ENCODE results near the gene MLANA. TPM values are rescaled to one million over a fixed set of nuclear protein-coding genes. Genes with fewer than 3 reads are reported as not detected.

The MLANA gene
- total RNA-seq, 4 donors from 2014 or later, result not detected

DNA sequence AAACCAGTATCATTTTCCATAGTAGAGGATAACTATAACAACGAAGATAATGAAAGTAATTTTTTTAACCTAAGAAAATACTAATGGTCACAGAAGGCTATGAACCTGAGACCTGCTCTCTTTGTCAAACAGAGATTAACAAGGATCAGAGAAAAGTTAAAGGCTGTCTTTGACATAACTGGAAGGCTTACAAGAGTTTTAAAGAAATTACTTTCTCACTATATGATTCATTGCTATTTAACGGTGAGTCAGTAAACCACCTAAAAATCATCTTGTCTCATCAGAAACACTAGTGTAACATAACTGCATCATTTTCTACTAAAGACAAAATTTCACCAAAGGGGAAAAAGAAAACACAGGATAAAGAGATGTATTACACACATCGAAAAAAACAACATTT is 19.3 kb downstream of the MLANA start:
- WGBS, 2 donors (ENCODE audit: low coverage in 1 of 2), result 72 to 91% methylated on average over 3 of the region's 3 CpGs
- Histone ChIP-seq H3K27ac (no peak overlapping the region), H3K36me3 (peaks cover 0 to 50% of the 10 kb centered on the region in 2 donors), H3K4me1 (no peaks in the 10 kb centered on the region), H3K4me3 (no peak overlapping the region), H3K9me3 (no peaks in the 10 kb centered on the region), H3K27me3 (no peaks in the 10 kb centered on the region)
- ATAC-seq, result no peak
- TF ChIP-seq EP300 (IDR thresholded peaks at IDR 0.05) (no peak), POLR2A (IDR thresholded peaks at IDR 0.05) (no peak), CTCF (IDR thresholded peaks at IDR 0.05) (no peak), POLR2AphosphoS5 (IDR thresholded peaks at IDR 0.05) (no peak)

- H3K4me1 ChIP-seq, result no peaks in the 10 kb centered on the region
- H3K27ac ChIP-seq, result no peak overlapping the region
- H3K27me3 ChIP-seq, result no peaks in the 10 kb centered on the region
- WGBS, 2 donors (ENCODE audit: low coverage in 1 of 2), result 100% methylated on average over 1 of the region's 1 CpG; no CpG with 5 or more reads in 1 of the 2 donors
- H3K36me3 ChIP-seq, result peaks cover 0 to 45% of the 10 kb centered on the region in 2 donors
- no peak overlapping the region for H3K4me3 ChIP-seq
- no peak for TF ChIP-seq EP300 (IDR thresholded peaks at IDR 0.05)
- TF ChIP-seq CTCF (IDR thresholded peaks at IDR 0.05), result no peak
- no peak for TF ChIP-seq POLR2AphosphoS5 (IDR thresholded peaks at IDR 0.05)
- TF ChIP-seq POLR2A (IDR thresholded peaks at IDR 0.05), result no peak
- no peak for ATAC-seq
- no peaks in the 10 kb centered on the region for H3K9me3 ChIP-seq
Observed at GRCh38 chr9:5910413-5911057, 19.8 kb downstream of the MLANA start.

- TF ChIP-seq EP300 (IDR thresholded peaks at IDR 0.05), result no peak
- TF ChIP-seq POLR2A (IDR thresholded peaks at IDR 0.05), result no peak
- TF ChIP-seq POLR2AphosphoS5 (IDR thresholded peaks at IDR 0.05), result no peak
- no peak for TF ChIP-seq CTCF (IDR thresholded peaks at IDR 0.05)
- H3K27me3 ChIP-seq, result no peaks in the 10 kb centered on the region
- H3K9me3 ChIP-seq, result no peaks in the 10 kb centered on the region
- no peak overlapping the region for H3K27ac ChIP-seq
- no peak overlapping the region for H3K4me3 ChIP-seq
- no peaks in the 10 kb centered on the region for H3K4me1 ChIP-seq
- no peak for ATAC-seq
- 86 to 90% methylated on average over 4 of the region's 4 CpGs for WGBS, 2 donors (ENCODE audit: low coverage in 1 of 2)
- H3K36me3 ChIP-seq, result peaks cover 0 to 26% of the 10 kb centered on the region in 2 donors
Observed at GRCh38 chr9:5915438-5915837, 24.7 kb downstream of the MLANA start.

DNA sequence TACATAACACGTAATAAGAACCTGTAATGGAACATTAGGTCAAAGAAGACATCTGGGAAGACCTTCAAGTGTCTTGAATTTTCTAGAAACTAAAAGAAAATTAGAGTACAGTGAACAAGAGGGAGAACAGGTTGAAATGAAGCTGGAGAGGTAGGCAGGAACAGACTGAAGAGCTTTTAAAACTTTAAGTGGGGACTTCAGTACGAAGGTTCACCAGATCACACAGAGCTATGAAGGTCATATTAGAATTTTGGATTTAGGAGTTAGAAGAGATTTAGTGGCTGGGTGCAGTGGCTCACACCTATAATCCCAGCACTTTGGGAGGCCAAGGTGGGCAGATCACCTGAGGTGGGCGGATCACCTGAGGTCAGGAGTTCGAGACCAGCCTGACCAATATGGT is 26.6 kb downstream of the MLANA start:
- H3K36me3 ChIP-seq, result peaks cover 0 to 44% of the 10 kb centered on the region in 2 donors
- no peak overlapping the region for H3K27ac ChIP-seq
- no peak for ATAC-seq
- TF ChIP-seq POLR2A (IDR thresholded peaks at IDR 0.05) (no peak), CTCF (IDR thresholded peaks at IDR 0.05) (no peak), EP300 (IDR thresholded peaks at IDR 0.05) (no peak), POLR2AphosphoS5 (IDR thresholded peaks at IDR 0.05) (no peak)
- no peaks in the 10 kb centered on the region for H3K27me3 ChIP-seq
- H3K4me1 ChIP-seq, result no peaks in the 10 kb centered on the region
- no peak overlapping the region for H3K4me3 ChIP-seq
- WGBS, 2 donors (ENCODE audit: low coverage in 1 of 2), result 92 to 95% methylated on average over 4 of the region's 4 CpGs
- no peaks in the 10 kb centered on the region for H3K9me3 ChIP-seq

GRCh38 chr9:5917888-5918287 is 27.2 kb downstream of the MLANA start:
- 67 to 92% methylated on average over 2 to 3 of the region's 3 CpGs for WGBS, 2 donors (ENCODE audit: low coverage in 1 of 2)
- TF ChIP-seq POLR2A (IDR thresholded peaks at IDR 0.05) (no peak), POLR2AphosphoS5 (IDR thresholded peaks at IDR 0.05) (no peak), EP300 (IDR thresholded peaks at IDR 0.05) (no peak)
- H3K36me3 ChIP-seq, result peaks cover 0 to 45% of the 10 kb centered on the region in 2 donors
- H3K27me3 ChIP-seq, result no peaks in the 10 kb centered on the region
- no peaks in the 10 kb centered on the region for H3K9me3 ChIP-seq
- H3K4me3 ChIP-seq, result no peak overlapping the region
- no peaks in the 10 kb centered on the region for H3K4me1 ChIP-seq
- no peak overlapping the region for H3K27ac ChIP-seq
- ATAC-seq, result no peak

Measured in gastroesophageal sphincter (tissue), 4 donors.